ENCODE results near the gene SYNJ2. TPM values are rescaled to one million over a fixed set of nuclear protein-coding genes. Genes with fewer than 3 reads are reported as not detected.

Gene SYNJ2
- total and polyA plus RNA-seq, 2 experiments from 2014 or later, result 2.8 to 5.6 TPM

GRCh38 chr6:158027590-158028285, 46.1 kb downstream of the SYNJ2 start (continued):
- TF ChIP-seq ZNF462 (CRISPR knock-in tag; IDR thresholded peaks at IDR 0.05) (no peak), REST (IDR thresholded peaks at IDR 0.05; ENCODE audit: unreplicated experiment) (no peak)

DNA sequence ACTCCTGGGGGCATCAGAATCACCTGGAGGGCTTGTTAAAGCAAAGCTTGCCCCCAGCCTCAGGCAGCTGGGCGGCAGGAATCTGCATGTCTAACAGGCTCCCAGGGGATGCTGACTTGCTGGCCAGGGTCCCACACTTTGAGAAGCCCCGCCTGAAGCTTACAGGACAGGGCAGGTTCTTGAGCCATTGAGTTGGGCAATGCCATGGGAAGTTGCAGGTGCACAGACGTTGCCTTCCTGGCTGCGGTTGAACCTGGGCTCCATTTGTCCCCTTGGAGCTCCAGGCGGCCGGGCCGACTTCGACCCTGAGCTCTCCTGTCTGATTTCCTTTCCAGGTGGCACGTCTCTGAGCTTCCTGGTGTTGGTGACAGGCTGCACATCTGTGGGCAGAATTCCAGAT, 46.8 kb downstream of the SYNJ2 start:
- Histone ChIP-seq H3K36me3 (ENCODE audit: insufficient read depth) (no peaks in the 10 kb centered on the region), H3K4me1 (ENCODE audit: insufficient read depth) (no peaks in the 10 kb centered on the region; the same call in 1 of the 2 replicates), H3F3A (replicated peaks; ENCODE audit: low read depth) (no peaks in the 10 kb centered on the region), H4K20me1 (replicated peaks; ENCODE audit: insufficient read depth) (no peaks in the 10 kb centered on the region), H2AFZ (no peak overlapping the region), H3K4me3 (no peak overlapping the region), H3K9me2 (ENCODE audit: insufficient read depth) (no peaks in the 10 kb centered on the region), H3K27me3 (ENCODE audit: insufficient read depth) (no peaks in the 10 kb centered on the region), H3K79me2 (replicated peaks; ENCODE audit: insufficient read depth) (no peaks in the 10 kb centered on the region), H3K4me2 (no peak overlapping the region), H3K27ac (ENCODE audit: low read depth) (no peak overlapping the region)
- Mint-ChIP-seq H3K36me3 (ENCODE audit: low read depth) (peaks cover 5% of the 10 kb centered on the region; the same call in 2 of the 3 replicates), H3K4me3 (no peak overlapping the region), H3K27ac (no peak overlapping the region), H3K4me1 (peaks cover 33% of the 10 kb centered on the region), H3K27me3 (ENCODE audit: insufficient read depth, low read depth, poor library complexity) (peaks cover 21% of the 10 kb centered on the region), H3K9me3 (no peaks in the 10 kb centered on the region)
- ATAC-seq (no peak), DNase-seq (ENCODE audit: low spot score) (no peak)
- TF ChIP-seq ZNF462 (CRISPR knock-in tag; IDR thresholded peaks at IDR 0.05) (no peak), STAT1 (IDR thresholded peaks at IDR 0.05; ENCODE audit: unreplicated experiment) (no peak), ZNF114 (CRISPR knock-in tag; IDR thresholded peaks at IDR 0.05) (no peak), POLR2AphosphoS5 (IDR thresholded peaks at IDR 0.05; ENCODE audit: low read depth) (no peak)

All from GM23338 (cell line).